Brain microvascular endothelial cell (primary cell): ENCODE results near the gene KRT15.

Source experiments
- DNase-seq: peaks from one replicate; pipeline ENCODE4 v3.0.0-alpha.2; 2020
- H3K27ac ChIP-seq: fragments of 250-450 bp; sonication (Bioruptor Pico); 2 replicates; pipeline ENCODE4 v1.5.1; 2020; ENCODE audit warnings: mild to moderate bottlenecking, moderate library complexity
- H3K27me3 ChIP-seq: fragments of 250-450 bp; sonication (Bioruptor Pico); replicated peaks from 2 replicates; pipeline ENCODE4 v1.5.1; 2020; ENCODE audit warnings: mild to moderate bottlenecking
- H3K36me3 ChIP-seq: fragments of 250-450 bp; sonication (Bioruptor Pico); replicated peaks from 2 replicates; pipeline ENCODE4 v1.5.1; 2020; ENCODE audit warnings: mild to moderate bottlenecking
- H3K4me3 ChIP-seq: 2 replicates; pipeline ENCODE4 v1.5.1; 2011; ENCODE audit warnings: low read depth, mild to moderate bottlenecking, control low read depth, low read length, moderate library complexity
- in situ Hi-C: cut with HindIII; loops from 2 replicates; pipeline ENCODE4 v1.10.0; 2017; ENCODE audit warnings: low sequenced_read_pairs, low pct_ligation_motif_present
- TF ChIP-seq, protein P1 (sequence below): IDR thresholded peaks from 2 replicates; pipeline ENCODE4 v1.5.1; 2011; ENCODE audit warnings: low read depth, mild to moderate bottlenecking, moderate library complexity, low read length, control low read depth, inconsistent platforms; ENCODE audit errors: missing control alignments

Gene KRT15

DNA sequence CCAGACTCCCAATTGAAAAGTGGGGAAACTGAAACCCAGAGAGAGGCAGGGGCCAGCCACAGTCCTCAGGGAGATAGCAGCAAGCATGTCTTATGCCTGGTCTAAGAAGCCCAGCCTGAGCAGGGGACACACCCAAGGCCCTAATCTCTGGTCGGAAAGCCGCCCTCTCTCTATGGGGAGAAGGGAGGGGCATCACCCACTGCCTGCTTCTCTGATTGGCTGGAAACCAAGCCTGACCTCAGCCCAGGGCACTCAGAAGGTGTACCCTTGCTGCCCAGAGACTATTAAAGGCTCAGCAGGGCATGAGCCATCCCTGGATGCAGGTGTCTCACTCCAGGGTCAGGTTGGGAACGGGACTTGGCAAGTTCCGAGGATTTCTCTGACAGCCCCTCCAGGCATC lies 7.6 kb downstream of the KRT15 start:
- DNase-seq, result no peak
- Histone ChIP-seq H3K36me3 (no peaks in the 10 kb centered on the region), H3K27me3 (no peaks in the 10 kb centered on the region), H3K4me3 (no peak overlapping the region), H3K27ac (no peak overlapping the region)
- TF ChIP-seq, protein P1, sequence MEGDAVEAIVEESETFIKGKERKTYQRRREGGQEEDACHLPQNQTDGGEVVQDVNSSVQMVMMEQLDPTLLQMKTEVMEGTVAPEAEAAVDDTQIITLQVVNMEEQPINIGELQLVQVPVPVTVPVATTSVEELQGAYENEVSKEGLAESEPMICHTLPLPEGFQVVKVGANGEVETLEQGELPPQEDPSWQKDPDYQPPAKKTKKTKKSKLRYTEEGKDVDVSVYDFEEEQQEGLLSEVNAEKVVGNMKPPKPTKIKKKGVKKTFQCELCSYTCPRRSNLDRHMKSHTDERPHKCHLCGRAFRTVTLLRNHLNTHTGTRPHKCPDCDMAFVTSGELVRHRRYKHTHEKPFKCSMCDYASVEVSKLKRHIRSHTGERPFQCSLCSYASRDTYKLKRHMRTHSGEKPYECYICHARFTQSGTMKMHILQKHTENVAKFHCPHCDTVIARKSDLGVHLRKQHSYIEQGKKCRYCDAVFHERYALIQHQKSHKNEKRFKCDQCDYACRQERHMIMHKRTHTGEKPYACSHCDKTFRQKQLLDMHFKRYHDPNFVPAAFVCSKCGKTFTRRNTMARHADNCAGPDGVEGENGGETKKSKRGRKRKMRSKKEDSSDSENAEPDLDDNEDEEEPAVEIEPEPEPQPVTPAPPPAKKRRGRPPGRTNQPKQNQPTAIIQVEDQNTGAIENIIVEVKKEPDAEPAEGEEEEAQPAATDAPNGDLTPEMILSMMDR, result no peak
- in situ Hi-C loops, result no loop called here

DNA sequence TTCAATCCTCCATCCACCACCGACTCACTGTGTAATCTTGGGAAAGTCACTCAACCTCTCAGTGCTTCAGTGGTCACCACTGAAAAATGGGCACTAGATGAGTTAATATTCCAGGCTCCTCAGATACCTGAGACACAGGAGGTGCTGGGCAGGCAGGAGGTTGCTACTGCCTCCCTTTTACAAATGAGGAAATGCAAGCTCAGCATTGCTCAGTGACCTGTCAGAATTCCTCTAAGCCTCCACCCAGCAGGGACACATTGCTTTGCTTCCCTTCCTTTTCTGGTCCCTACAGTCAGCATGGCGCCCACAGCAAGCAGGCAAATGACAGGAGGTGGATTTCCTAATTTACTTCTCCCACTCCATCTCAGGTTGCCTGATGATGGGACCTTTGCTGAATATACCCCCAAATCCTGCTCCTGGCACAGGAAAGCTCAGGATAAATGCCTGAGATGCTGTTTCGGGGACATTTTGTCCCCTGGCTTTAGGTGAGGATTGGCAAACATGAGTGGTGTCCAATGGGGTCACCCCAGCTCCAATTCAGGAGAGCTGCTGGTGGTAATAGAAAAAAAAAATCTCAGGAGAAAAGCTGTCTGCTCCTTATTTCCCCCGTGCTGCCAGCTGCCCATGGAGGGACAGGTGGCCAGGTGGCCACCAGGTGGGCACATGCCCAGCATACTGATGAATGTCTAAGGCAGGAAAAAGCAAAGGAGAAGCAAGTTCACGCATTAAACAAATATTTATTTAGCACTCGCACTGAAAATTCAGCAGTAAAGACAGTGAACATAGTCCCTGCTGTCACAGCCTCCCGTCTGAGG lies 8.2 kb downstream of the KRT15 start:
- Histone ChIP-seq H3K27me3 (no peaks in the 10 kb centered on the region), H3K27ac (no peak overlapping the region), H3K36me3 (no peaks in the 10 kb centered on the region), H3K4me3 (no peak overlapping the region)
- DNase-seq, result no peak
- in situ Hi-C loops, result no loop called here
- TF ChIP-seq, protein P1, result no peak

DNA sequence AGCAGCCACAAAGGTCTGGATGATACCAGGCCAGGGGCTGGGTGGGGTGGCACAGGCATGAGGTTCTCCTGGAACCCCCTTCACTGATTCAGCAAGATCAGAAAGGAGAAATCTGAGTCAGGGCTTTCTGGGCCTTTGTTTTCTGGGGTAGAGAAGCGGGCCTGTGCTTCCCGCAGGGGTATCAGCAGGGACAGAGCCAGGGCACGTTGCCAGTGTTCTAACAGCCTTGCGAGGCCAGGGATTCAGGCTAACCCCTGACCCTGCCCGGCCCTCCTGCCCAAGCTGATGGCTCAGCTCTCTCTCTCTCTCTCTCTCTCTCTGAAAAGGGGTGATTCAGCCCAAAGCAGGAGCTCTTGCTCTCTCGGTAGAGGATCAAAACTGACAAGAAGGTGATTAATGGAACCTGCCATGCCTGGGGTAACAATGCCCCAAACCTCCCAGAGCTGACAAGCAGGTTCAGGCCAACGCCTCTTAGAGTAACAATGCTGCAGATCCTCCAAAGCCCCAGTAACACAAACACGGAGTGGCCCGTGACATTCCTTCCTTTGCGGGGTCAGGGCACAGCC lies 11.3 kb downstream of the KRT15 start:
- H3K4me3 ChIP-seq, result no peak overlapping the region
- in situ Hi-C loops, result no loop called here
- no peaks in the 10 kb centered on the region for H3K36me3 ChIP-seq
- no peak for DNase-seq
- H3K27me3 ChIP-seq, result no peaks in the 10 kb centered on the region
- no peak overlapping the region for H3K27ac ChIP-seq
- TF ChIP-seq, protein P1, result no peak

DNA sequence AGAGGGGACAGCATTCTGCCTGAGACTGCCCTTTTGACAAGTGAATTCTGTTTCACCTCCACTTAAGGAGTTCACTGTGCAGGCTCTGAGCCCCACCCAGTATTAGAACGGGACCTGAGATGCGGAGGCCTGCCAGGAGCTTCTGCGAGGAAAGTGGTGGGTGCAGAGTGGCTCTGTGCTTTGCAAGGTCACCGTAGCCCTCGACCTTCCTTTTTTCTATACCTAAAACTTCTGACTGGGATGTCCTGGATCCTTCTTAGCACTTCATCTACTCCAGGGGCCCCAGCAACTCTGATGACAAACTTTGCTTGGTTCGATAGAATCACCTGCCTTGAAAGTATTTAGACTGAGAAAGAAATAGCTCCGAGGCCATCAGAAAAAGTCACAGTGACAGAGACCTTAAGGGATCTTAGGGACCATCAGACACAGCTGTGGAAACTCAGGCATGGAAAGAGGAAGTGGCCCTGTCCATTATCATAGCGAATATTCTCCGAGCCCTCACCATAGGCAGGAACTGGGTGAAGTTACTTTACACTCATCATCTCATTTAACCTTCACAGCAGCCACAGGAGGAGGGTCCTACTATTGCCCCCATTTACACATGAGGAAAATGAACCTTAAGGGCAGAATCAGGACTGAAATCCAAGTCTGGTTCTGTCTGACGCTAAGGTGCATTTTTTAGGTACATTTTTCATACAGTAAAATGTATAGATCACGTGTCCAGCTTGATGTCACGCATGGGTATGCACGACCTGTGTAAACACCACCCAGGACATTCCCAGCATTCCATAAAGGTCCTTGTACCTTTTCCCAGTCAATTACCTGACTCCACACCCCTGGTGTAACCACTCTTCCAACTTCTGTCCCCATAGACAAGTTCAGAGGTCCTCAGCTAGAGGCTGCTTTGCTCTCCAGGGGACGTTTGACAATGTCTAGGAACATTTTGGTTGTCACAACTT lies 12.6 kb downstream of the KRT15 start:
- no peak overlapping the region for H3K4me3 ChIP-seq
- no peak for DNase-seq
- H3K27me3 ChIP-seq, result no peaks in the 10 kb centered on the region
- TF ChIP-seq, protein P1, result no peak
- in situ Hi-C loops, result no loop called here
- H3K36me3 ChIP-seq, result no peaks in the 10 kb centered on the region
- no peak overlapping the region for H3K27ac ChIP-seq

DNA sequence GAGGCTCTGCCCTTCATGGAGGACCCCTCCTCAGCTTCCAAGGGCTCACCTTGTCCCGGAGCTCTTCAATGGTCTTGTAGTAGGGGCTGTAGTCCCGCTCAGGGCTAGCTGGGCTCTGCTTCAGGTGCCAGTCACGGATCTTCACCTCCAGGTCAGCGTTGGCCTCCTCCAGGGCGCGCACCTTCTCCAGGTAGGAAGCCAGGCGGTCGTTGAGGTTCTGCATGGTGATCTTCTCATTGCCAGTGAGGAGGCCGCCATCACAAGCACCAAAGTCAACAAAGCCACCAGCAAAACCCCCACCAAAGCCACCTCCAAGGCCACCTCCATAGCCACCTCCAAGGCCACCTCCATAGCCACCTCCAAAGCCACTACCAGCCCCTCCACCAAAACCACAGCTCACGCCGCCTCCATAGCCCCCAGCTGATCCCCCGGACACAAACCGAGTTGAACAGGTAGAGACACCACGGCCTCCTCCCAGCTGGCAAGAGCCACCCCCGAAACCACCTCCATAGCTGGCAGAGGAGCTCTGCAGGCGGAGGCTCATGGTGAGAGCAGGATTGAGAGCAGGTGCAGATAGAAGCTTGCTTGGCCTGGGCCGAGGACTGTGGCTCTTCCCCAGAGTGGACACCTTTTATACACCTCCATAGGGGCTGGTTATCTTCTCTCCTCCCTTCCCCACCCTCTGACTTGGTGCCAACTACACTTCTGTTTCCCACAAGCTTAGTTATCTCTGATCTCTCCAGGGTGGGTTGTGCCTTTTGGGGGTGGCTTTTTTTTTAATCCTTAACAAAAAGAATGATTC lies 13.5 kb downstream of the KRT15 start, which contains the start of gene KRT13:
TSS of gene KRT13 (minus strand) at position 606 of the 802 bp plus-strand sequence. CDS start at position 544, 62 bp downstream.
- TF ChIP-seq, protein P1, result no peak
- in situ Hi-C loops, result no loop called here
- H3K27me3 ChIP-seq, result no peaks in the 10 kb centered on the region
- no peak within 1 kb of the TSS for H3K27ac ChIP-seq
- no peaks in the 10 kb centered on the region for H3K36me3 ChIP-seq
- H3K4me3 ChIP-seq, result no peak within 1 kb of the TSS
- DNase-seq, result no peak
